ENCODE results near the gene GUCY1A1. TPM values are rescaled to one million over a fixed set of nuclear protein-coding genes. Genes with fewer than 3 reads are reported as not detected.

Gene GUCY1A1
- total RNA-seq, 1 experiment from 2014 or later = not detected

DNA sequence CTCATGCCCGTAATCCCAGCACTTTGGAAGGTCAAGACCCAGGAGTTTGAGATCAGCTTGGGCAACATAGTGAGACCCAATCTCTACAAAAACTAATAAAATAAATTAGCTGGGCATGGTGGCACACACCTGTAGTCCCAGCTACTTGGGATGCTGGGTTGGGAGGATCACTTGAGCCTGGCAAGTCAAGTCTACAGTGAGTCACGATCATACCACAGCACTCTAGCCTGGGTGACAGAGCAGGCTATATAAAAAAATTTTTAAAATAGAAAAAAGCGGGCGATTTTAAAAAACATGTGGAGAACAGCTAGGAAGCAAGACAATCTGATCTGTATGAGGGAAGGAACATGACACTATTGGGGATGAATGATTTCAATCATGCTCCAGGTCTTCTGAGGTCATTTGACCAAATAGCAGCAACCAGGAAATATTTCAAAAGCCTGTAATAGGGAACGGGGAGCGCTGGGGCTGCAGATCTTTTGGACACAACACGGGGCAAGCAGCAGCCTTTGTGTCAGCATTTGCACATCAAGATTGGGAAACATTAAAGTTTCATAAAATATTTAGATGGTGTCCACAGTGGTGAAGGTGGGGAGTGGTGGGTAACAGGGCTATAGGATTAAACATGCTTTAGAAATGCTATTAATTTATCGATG lies 48.3 kb upstream of the GUCY1A1 start (continued):
- no peak for TF ChIP-seq RAD21 (IDR thresholded peaks at IDR 0.05; ENCODE audit: low read depth)
- TF ChIP-seq POLR2AphosphoS5 (IDR thresholded peaks at IDR 0.05; ENCODE audit: low read depth, low read length) = no peak
- TF ChIP-seq SRF (IDR thresholded peaks at IDR 0.05; ENCODE audit: low read depth) = no peak
- TF ChIP-seq ZNF274 (IDR thresholded peaks at IDR 0.05; ENCODE audit: low read depth, low read length) = no peak
- no peak for TF ChIP-seq ELF1 (IDR thresholded peaks at IDR 0.05; ENCODE audit: borderline replicate concordance, low read depth)
- TF ChIP-seq CEBPB (IDR thresholded peaks at IDR 0.05; ENCODE audit: low read depth) = no peak

DNA sequence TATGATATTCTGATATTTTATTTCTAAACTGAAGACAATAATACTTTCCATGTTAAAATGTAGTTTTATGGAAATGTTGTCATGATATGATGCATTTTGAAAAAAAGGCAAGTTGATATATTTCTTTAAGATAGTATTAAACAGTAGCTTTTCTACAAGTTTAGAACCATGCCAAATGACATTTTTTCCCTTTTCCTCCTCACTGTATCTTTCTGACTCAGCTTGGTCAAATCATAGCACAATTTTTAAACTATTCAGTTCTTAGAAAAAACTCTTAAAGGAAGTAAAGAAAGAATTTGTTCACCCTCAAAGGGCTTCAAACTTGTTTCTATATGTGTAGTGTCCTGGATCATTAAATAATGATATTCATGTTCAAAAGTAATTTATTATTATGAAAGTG lies 46.0 kb upstream of the GUCY1A1 start:
- DNase-seq (ENCODE audit: low read depth, low spot score) (no peak), ATAC-seq (no peak)
- no peak overlapping the region for H3K4me2 ChIP-seq (ENCODE audit: low read length)
- H3K9me3 ChIP-seq (ENCODE audit: control insufficient read depth in 1 of 2, insufficient read depth in 1 of 2, low read depth in 1 of 2, low read length in 2 of 2) = no peaks in the 10 kb centered on the region
- TF ChIP-seq, protein P1, sequence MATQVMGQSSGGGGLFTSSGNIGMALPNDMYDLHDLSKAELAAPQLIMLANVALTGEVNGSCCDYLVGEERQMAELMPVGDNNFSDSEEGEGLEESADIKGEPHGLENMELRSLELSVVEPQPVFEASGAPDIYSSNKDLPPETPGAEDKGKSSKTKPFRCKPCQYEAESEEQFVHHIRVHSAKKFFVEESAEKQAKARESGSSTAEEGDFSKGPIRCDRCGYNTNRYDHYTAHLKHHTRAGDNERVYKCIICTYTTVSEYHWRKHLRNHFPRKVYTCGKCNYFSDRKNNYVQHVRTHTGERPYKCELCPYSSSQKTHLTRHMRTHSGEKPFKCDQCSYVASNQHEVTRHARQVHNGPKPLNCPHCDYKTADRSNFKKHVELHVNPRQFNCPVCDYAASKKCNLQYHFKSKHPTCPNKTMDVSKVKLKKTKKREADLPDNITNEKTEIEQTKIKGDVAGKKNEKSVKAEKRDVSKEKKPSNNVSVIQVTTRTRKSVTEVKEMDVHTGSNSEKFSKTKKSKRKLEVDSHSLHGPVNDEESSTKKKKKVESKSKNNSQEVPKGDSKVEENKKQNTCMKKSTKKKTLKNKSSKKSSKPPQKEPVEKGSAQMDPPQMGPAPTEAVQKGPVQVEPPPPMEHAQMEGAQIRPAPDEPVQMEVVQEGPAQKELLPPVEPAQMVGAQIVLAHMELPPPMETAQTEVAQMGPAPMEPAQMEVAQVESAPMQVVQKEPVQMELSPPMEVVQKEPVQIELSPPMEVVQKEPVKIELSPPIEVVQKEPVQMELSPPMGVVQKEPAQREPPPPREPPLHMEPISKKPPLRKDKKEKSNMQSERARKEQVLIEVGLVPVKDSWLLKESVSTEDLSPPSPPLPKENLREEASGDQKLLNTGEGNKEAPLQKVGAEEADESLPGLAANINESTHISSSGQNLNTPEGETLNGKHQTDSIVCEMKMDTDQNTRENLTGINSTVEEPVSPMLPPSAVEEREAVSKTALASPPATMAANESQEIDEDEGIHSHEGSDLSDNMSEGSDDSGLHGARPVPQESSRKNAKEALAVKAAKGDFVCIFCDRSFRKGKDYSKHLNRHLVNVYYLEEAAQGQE (IDR thresholded peaks at IDR 0.05; ENCODE audit: low read depth) = no peak
- no peak for TF ChIP-seq YY1 (IDR thresholded peaks at IDR 0.05; ENCODE audit: extremely low read depth, insufficient replicate concordance, low read depth, low read length)
- no peak for TF ChIP-seq ELF1 (IDR thresholded peaks at IDR 0.05; ENCODE audit: borderline replicate concordance, low read depth)
- TF ChIP-seq EZH2 (IDR thresholded peaks at IDR 0.05) = no peak
- TF ChIP-seq ZFX (IDR thresholded peaks at IDR 0.05) = no peak
- no peak for TF ChIP-seq SP1 (IDR thresholded peaks at IDR 0.05; ENCODE audit: low read depth)
- no peak for TF ChIP-seq ZNF274 (IDR thresholded peaks at IDR 0.05; ENCODE audit: low read depth, low read length)
- TF ChIP-seq SRF (IDR thresholded peaks at IDR 0.05; ENCODE audit: low read depth) = no peak
- no peaks in the 10 kb centered on the region for H3K9me2 ChIP-seq (ENCODE audit: insufficient read depth)
- no peaks in the 10 kb centered on the region for H3K79me2 ChIP-seq (ENCODE audit: insufficient read depth, low read length)
- POLR2A ChIA-PET = no interaction called here
- no peaks in the 10 kb centered on the region for H3K27me3 ChIP-seq (ENCODE audit: insufficient read depth, low read length)
- RAD21 ChIA-PET (ENCODE audit: low non-redundant PET in 1 of 2, low total read pairs in 2 of 2, uncharacterized antibody in 2 of 2, unreplicated experiment in 2 of 2) = no interaction called here
- CTCF ChIA-PET = no interaction called here
- no peaks in the 10 kb centered on the region for H3K36me3 ChIP-seq (ENCODE audit: control insufficient read depth in 1 of 2, insufficient read depth in 2 of 2, low read length in 2 of 2)
- no peaks in the 10 kb centered on the region for H3K4me1 ChIP-seq (ENCODE audit: control insufficient read depth in 1 of 2, insufficient read depth in 2 of 2, low read length in 2 of 2)
- no peak overlapping the region for H3K4me3 ChIP-seq (replicated peaks in 1 of 2; ENCODE audit: low read depth in 1 of 2, low read length in 2 of 2)
- intact Hi-C loops (cut with micrococcal nuclease) = no loop called here
- H3K27ac ChIP-seq (ENCODE audit: low read depth, low read length) = no peak overlapping the region
- no TSS peak for BruUV-seq (replicated peaks)
- no peak overlapping the region for H2AFZ ChIP-seq (ENCODE audit: low read depth, low read length, poor library complexity, severe bottlenecking)
- no peaks in the 10 kb centered on the region for H4K20me1 ChIP-seq (ENCODE audit: insufficient read depth)
- no peak overlapping the region for H3K9ac ChIP-seq (ENCODE audit: low read length)

Data from HCT116 (cell line).